HepG2 (cell line): Measurements from ENCODE around the gene MACROD2. TPM values are rescaled to one million over a fixed set of nuclear protein-coding genes. Genes with fewer than 3 reads are reported as not detected.

ENCODE experiments used
- ATAC-seq: fragments of 200-7000 bp; cut with Tn5 transposase; 3 replicates; pipeline ENCODE4 v1.9.1; 2020; ENCODE audit warnings: mild to moderate bottlenecking, moderate library complexity
- BruUV-seq: library from RNA; stranded (reverse); fragments of 400-500 nt; replicated peaks from 2 replicates; lab custom pipeline; 2021; lab: Mats Ljungman, UMichigan
- CTCF ChIA-PET: fragments of 300-600 bp; formaldehyde crosslinking; extraction: SDS; loops from one replicate; lab custom pipeline; 2021; ENCODE audit warnings: low total read pairs, inconsistent platforms, low intra/inter-chr PET ratio; lab: Yijun Ruan, JAX
- POLR2A ChIA-PET: fragments of 350-600 bp; sonication (Branson Sonifier 250); formaldehyde crosslinking; loops from one replicate; lab custom pipeline; 2020; ENCODE audit warnings: antibody characterized with exemption, inconsistent platforms; lab: Yijun Ruan, JAX
- DNase-seq: peaks from one replicate; pipeline ENCODE4 v3.0.0-alpha.2; 2015; ENCODE audit warnings: low spot score
- FAIRE-seq: peaks from 3 replicates; lab custom pipeline; 2011; peaks lifted over from hg19 to GRCh38; lab: Jason Lieb, UNC
- H2AFZ ChIP-seq: one replicate; pipeline ENCODE4 v1.6.1; 2011; ENCODE audit warnings: low read length, inconsistent platforms
- H3K27ac ChIP-seq: fragments of 300-600 bp; 3 replicates; pipeline ENCODE4 v1.8.0; 2011; ENCODE audit warnings: mixed run types, mild to moderate bottlenecking, mixed read lengths, low read length, inconsistent platforms; ENCODE audit not compliant: insufficient read depth; ENCODE audit errors: extremely low read length
- H3K27me3 ChIP-seq, 2 experiments: fragments of 200-600 bp in 1 of 2; 2 replicates in 1 of 2; 3 replicates in 1 of 2; pipeline versions ENCODE4 v1.6.0 to v1.8.0; 2011; ENCODE audit warnings: low read length in 2 of 2, mild to moderate bottlenecking in 2 of 2, moderate library complexity in 2 of 2, inconsistent platforms in 1 of 2; ENCODE audit not compliant: insufficient read depth in 2 of 2, control insufficient read depth in 1 of 2
- H3K36me3 ChIP-seq, 2 experiments: fragments of 200-600 bp in 1 of 2; replicated peaks in 1 of 2; 2 replicates in 1 of 2; 3 replicates in 1 of 2; pipeline versions ENCODE4 v1.5.1 to v1.8.0; 2011; ENCODE audit warnings: low read length in 2 of 2, inconsistent platforms in 1 of 2; ENCODE audit not compliant: insufficient read depth in 2 of 2, control insufficient read depth in 1 of 2
- H3K4me1 ChIP-seq: 2 replicates; pipeline ENCODE4 v1.5.1; 2012; ENCODE audit warnings: low read length, inconsistent platforms; ENCODE audit not compliant: insufficient read depth
- H3K4me2 ChIP-seq: 2 replicates; pipeline ENCODE4 v1.6.0; 2011; ENCODE audit warnings: low read depth, low read length, inconsistent platforms
- H3K4me3 ChIP-seq, 3 experiments: fragments of 200-600 bp in 1 of 3; sonication (generic), shearing (Covaris generic) in 1 of 3; replicated peaks in 1 of 3; 2 replicates each; pipeline ENCODE4 v1.5.1; 2011 to 2016; ENCODE audit warnings: low read length in 3 of 3, inconsistent platforms in 2 of 3, low read depth in 2 of 3, mild to moderate bottlenecking in 2 of 3, control low read depth in 1 of 3, mixed read lengths in 1 of 3; ENCODE audit not compliant: insufficient read depth in 1 of 3
- H3K79me2 ChIP-seq: one replicate; pipeline ENCODE4 v1.6.1; 2011; ENCODE audit warnings: low read length, inconsistent platforms; ENCODE audit not compliant: insufficient read depth
- H3K9ac ChIP-seq: 2 replicates; pipeline ENCODE4 v1.6.0; 2011; ENCODE audit warnings: mild to moderate bottlenecking, low read depth, low read length, inconsistent platforms; ENCODE audit not compliant: insufficient read depth
- H3K9me3 ChIP-seq: 2 replicates; pipeline ENCODE4 v1.5.1; 2012; ENCODE audit warnings: mild to moderate bottlenecking, low read length
- H4K20me1 ChIP-seq: 2 replicates; pipeline ENCODE4 v1.6.0; 2011; ENCODE audit warnings: inconsistent platforms, mild to moderate bottlenecking, low read length, moderate library complexity; ENCODE audit not compliant: insufficient read depth
- BORCS8-MEF2B ChIP-seq: sonication (generic); formaldehyde crosslinking; IDR thresholded peaks from 2 replicates; pipeline ENCODE4 v1.8.0; 2022; ENCODE audit warnings: mild to moderate bottlenecking, missing genetic modification reagents
- GPBP1L1 ChIP-seq: sonication (generic); formaldehyde crosslinking; IDR thresholded peaks from 2 replicates; pipeline ENCODE4 v1.5.0; 2020; ENCODE audit warnings: mild to moderate bottlenecking, missing genetic modification reagents
- GZF1 ChIP-seq: sonication (generic); formaldehyde crosslinking; IDR thresholded peaks from 2 replicates; pipeline ENCODE4 v1.5.1; 2020; ENCODE audit warnings: mild to moderate bottlenecking, missing genetic modification reagents
- HOXA9 ChIP-seq: sonication (generic); formaldehyde crosslinking; IDR thresholded peaks from 2 replicates; pipeline ENCODE4 v1.8.1; 2022; ENCODE audit warnings: missing genetic modification reagents, mild to moderate bottlenecking, moderate library complexity, borderline replicate concordance
- IRF1 ChIP-seq: sonication (generic); formaldehyde crosslinking; IDR thresholded peaks from 2 replicates; pipeline ENCODE4 v1.4.0; 2020; ENCODE audit warnings: low read depth, mild to moderate bottlenecking, missing genetic modification reagents
- KLF12 ChIP-seq: sonication (generic); formaldehyde crosslinking; IDR thresholded peaks from 2 replicates; pipeline ENCODE4 v1.4.0; 2020; ENCODE audit warnings: missing genetic modification reagents, borderline replicate concordance
- MLXIP ChIP-seq: sonication (generic); formaldehyde crosslinking; IDR thresholded peaks from 2 replicates; pipeline ENCODE4 v1.9.0; 2021; ENCODE audit warnings: missing genetic modification reagents, borderline replicate concordance
- PHF21A ChIP-seq: sonication (generic); formaldehyde crosslinking; IDR thresholded peaks from 2 replicates; pipeline ENCODE4 v1.5.0; 2020; ENCODE audit warnings: mild to moderate bottlenecking, missing genetic modification reagents
- ZNF484 ChIP-seq: sonication (generic); formaldehyde crosslinking; IDR thresholded peaks from 2 replicates; pipeline ENCODE4 v1.5.1; 2020; ENCODE audit warnings: mild to moderate bottlenecking, low read depth, missing genetic modification reagents, borderline replicate concordance
- ZNF710 ChIP-seq: sonication (generic); formaldehyde crosslinking; IDR thresholded peaks from 2 replicates; pipeline ENCODE4 v1.5.0; 2020; ENCODE audit warnings: mild to moderate bottlenecking, missing genetic modification reagents, borderline replicate concordance
- ZNF720 ChIP-seq: sonication (generic); formaldehyde crosslinking; IDR thresholded peaks from 2 replicates; pipeline ENCODE4 v1.4.0; 2020; ENCODE audit warnings: missing genetic modification reagents
- WGBS: methylation state at CpG from one replicate; pipeline ENCODE4 v1.1.6; 2017; ENCODE audit warnings: low lambda C conversion rate; 5-methylcytosine and 5-hydroxymethylcytosine counted together
- in situ Hi-C: cut with HindIII; loops from 2 replicates; pipeline ENCODE4 v1.10.0; 2017; ENCODE audit warnings: low pct_unique_long_range_greater_than_20kb; ENCODE audit not compliant: extremely low pct_ligation_motif_present
- intact Hi-C: fragments of 100-400 bp; cut with micrococcal nuclease; formaldehyde crosslinking; loops from one replicate; pipeline ENCODE4 v1.10.0; 2022; ENCODE audit not compliant: unreplicated experiment
- polyA plus RNA-seq, 8 experiments: library from polyadenylated mRNA; depleted of rRNA in 3 of 8; stranded (reverse) in 7 of 8; unstranded in 1 of 8; fragments of >200 nt; fragmentation: Illumina TruSeq in 4 of 8; extraction: Trizol in 4 of 8; gene quantifications; 2 replicates each; pipeline versions ENCODE4 v1.2.1 to v1.2.3, GENCODE V29; 2011 to 2016; ENCODE audit warnings: low read depth in 4 of 8, missing spikeins in 1 of 8, mixed read lengths in 1 of 8; ENCODE audit not compliant: insufficient read depth in 1 of 8
- total RNA-seq, 5 experiments: library from RNA; depleted of rRNA; stranded (reverse); fragments of >200 nt; fragmentation: Illumina TruSeq; extraction: Trizol; gene quantifications; 2 replicates each; pipeline ENCODE4 v1.2.3, GENCODE V29; 2016; ENCODE audit warnings: low read depth in 1 of 5

Gene MACROD2
- total and polyA plus RNA-seq, 2 of the 13 experiments (the other 11 are each of a cell fraction or from before 2014, with no cell fraction given), result 0.13 to 0.51 TPM

- no peak overlapping the region for H3K4me3 ChIP-seq
- 14% methylated on average over 1 of the region's 1 CpG for WGBS
- in situ Hi-C loops, result no loop called here
- TF ChIP-seq GPBP1L1 (CRISPR knock-in tag) (no peak), ZNF710 (CRISPR knock-in tag) (no peak), BORCS8-MEF2B (CRISPR knock-in tag) (no peak), GZF1 (no peak), HOXA9 (CRISPR knock-in tag) (no peak), PHF21A (CRISPR knock-in tag) (no peak), KLF12 (CRISPR knock-in tag) (no peak), IRF1 (CRISPR knock-in tag) (no peak), MLXIP (CRISPR knock-in tag) (no peak), ZNF484 (CRISPR knock-in tag) (no peak), ZNF720 (CRISPR knock-in tag) (no peak)
- ChIA-PET POLR2A (no interaction called here), CTCF (no interaction called here)
- no peaks in the 10 kb centered on the region for H3K79me2 ChIP-seq
- no peak for ATAC-seq
- intact Hi-C loops, result no loop called here
- H3K4me2 ChIP-seq, result no peak overlapping the region
- H2AFZ ChIP-seq, result no peak overlapping the region
- no peak for FAIRE-seq
- H3K9me3 ChIP-seq, result no peaks in the 10 kb centered on the region
- no peak for DNase-seq
- H3K4me1 ChIP-seq, result no peaks in the 10 kb centered on the region
- no peaks in the 10 kb centered on the region for H3K36me3 ChIP-seq
- H3K9ac ChIP-seq, result no peak overlapping the region
- H3K27ac ChIP-seq, result no peak overlapping the region
- BruUV-seq, result no TSS peak
- no peaks in the 10 kb centered on the region for H3K27me3 ChIP-seq
- no peaks in the 10 kb centered on the region for H4K20me1 ChIP-seq
These were observed 671.4 kb downstream of the MACROD2 start for GRCh38 chr20:14666696-14667095.
